Measurements from ENCODE around the gene DLG1.

DLG1 gene

DNA sequence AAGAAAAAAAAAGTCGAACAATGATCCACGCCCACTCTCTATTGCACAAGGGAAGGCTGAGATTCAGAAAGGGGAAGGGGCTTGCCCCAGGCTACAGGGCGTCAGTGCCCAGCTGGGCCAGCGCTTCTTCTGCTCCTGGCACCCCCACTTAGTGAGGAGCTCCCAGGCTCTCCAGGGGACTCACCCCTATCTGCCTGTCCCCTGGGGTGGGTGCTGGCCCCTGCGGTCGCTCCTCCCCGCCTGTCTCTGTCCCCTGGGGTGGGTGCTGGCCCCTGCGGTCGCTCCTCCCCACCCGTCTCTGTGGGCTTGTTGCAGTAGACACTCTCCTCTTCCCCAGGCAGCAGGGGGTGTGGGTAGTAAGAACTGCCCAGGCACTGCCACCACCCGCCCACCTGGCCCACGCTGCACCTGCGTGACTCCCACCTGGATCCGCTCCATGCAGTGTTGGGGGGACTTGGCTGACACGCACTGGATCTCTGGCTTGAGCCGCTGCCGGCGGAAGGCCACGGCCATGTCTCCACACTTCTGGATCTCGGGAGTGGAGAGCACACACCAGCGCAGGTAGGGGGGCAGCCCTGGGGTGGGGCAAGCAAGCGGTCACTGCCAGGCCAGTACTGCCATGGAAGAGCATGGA lies 283.4 kb downstream of the DLG1 start:
- DNase-seq (ENCODE audit: low spot score), result no peak

DNA sequence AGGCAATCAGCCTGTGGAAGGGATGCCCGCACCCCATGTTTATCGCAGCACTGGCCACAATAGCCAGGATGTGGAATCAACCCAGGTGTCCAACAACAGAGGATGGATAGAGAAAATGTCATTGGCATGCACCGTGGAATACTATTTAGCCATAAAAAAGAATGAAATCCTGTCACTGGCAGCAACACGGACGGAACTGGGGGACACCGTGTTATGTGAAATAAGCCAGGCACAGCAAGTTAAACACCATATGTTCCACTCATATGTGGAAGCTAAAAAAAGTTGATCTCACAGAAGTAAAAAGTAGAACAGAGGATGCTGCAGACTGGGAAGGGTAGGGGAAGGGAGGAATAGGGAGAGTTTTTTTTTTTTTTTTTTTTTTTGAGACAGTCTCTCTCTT lies 284.4 kb downstream of the DLG1 start:
- DNase-seq (ENCODE audit: low spot score), result no peak

DNA sequence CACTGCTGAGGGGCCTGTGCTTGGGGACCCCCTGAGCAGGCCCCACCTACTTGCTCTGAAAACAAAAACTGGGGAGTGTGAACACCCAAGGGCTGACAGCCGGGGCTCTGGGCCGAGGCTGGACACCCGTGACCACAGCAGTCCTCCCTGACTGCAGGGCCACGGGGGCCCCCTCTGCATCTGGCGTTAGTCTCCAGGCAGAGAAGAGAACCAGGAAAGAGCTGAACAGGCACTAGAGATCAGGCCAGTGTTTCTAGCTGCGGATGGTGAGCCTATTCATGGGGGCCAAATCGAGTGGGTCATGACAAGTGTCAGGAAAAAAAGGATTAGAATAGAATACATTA lies 285.9 kb downstream of the DLG1 start:
- DNase-seq (ENCODE audit: low spot score), result no peak

DNA sequence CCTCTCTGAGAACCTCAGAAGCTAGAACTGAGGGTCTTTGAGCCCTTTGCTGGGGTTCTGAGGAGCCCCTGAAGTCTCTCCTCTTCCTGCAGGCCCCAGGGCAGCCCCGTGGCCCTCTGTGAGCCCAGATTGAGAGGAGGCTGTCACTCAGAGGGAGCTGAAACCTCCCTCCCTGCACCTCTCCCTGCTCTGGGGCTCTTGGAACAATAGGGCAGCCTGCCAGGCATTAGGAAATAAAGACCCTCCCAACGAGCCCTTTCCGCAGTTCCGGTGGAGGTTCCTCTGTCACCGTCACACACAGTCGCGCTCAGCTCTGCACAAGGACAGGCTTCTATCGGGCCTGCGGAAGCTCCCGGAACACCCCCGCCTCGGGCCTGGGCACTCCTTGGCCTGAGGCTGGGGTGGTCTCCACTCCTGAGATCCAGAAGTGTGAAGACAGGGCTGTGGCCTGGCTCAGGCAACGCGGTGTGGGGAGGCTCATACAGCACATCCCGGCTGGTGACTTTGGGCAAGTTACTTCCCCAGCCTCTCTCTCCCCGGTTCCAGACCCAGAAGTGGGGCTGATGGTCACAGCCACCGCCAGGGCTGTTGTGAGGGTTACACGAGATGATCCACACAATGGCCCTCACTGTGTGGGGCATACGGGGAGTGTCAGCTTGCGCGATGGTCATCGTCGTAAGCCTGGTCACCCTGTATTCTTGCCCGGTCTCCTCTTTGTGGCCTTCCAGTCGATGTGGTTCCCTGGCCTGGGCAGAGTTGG lies 286.5 kb downstream of the DLG1 start:
- no peak for DNase-seq (ENCODE audit: low spot score)

DNA sequence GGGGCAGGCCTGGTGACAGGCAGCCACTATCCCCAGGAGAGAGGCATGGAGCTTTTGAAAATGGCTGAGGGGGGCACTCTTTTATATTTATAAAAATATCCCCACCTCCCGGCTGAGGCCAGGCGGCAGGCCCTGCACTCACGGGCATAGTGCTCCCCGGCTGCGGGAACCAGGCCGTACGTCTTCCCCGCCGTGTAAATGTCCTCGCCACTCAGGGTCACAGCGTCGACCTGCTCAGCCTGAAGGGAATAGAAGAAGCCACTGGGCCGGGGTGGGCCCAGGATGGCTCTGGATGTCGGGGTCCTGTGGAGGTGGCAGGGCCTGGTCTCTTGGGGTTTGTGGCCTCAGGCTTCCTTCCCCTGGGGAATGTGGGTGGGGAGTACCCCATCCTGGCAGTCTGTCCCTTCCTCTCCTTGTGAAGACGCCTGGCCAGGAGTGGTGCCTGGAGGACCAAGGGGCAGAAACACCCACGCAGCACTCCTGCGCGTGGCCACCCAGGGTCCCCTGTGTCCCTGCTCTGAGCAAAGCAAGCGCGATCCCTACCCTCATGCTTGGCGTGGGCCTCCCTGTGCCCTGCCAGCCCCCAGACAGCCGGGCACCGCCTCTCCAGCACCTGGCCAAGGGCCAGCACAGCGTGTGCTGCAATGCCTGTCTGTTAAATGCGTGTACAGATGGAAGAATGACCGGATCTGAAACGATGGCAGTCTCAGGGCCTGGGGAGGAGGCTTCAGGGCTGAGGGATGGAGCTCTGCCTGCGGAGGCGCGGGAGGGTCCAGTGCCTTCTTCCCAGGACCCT lies 287.7 kb downstream of the DLG1 start:
- DNase-seq (ENCODE audit: low spot score), result no peak

DNA sequence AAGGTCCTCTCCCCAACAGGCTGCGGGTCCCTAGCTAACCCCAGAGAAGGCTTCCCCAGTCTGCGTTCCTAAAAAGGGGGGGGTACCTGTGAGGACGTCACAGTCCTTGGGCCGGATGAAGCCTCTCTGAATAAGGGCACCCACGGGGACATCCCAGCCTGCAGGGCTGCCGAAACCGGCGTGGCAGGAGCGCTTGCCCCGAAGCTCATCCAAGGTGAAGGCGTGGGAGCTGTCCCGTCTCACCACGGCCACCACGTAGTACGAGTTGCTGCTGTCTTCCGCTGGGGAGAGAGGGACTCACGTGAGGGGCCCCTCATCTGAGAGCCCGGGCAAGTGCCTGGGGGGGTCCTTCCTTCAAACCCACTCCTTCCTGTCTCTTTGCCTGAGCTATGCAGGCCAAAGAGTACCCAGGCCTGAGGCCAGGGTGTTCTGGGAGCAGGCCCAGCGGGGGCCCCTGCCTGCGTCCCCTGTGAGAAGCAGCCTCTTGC lies 288.8 kb downstream of the DLG1 start:
- no peak for DNase-seq (ENCODE audit: low spot score)

DNA sequence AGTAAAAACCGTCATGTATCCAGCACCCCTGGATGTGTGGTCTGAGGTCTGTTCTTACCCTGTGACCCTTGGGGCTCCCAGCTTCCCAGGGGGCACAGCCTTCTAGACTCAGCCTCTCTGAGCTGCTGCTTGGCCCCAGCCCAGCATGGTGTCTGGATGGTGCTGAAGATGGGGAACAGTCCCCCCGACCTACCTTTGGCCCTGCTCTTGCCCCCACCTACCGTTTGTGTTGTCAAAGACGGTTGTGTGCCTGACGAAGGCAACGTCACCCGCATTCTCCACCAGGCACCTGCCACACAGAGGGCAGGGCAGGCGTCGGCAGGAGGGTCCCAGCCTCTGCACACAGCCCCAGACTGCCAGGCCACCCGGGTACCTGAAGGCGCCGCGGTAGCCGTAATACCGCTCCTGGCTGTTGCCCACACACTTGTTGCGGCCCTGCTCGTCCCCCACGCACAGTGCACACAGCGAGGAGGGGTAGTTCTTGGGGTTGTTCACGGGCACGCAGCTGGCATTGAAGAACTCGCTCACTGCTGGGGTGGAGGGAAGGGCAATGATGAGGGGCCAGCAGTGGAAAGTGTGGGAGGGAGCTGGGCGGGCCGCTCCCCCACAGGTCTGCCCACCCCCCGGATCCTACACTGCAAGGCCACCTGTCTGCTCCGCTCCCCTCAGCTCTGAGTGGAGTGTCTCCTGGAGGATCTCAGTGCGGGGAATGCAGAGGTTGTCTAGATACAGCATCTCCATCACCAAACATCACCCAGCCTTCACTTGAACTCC lies 289.8 kb downstream of the DLG1 start:
- DNase-seq (ENCODE audit: low spot score), result no peak

DNA sequence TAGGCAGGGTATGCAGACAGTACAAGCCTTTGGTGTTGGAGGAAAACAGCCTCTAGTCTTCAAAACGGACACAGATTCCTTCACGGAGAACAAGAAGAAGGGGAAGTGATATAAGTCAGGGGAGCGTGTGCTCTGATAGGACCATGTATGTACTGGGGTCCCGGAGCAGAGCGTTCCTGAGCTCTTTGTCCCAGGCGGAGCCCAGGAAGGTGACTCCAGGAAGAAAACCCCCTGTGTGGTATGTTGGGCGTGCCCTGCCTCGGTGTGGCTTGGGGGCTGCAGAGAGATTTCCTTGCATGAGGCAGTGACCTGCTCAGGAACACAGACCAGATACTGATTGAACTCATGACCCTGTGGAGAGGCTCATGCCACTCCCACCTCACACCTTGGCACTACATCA lies 290.5 kb downstream of the DLG1 start:
- DNase-seq (ENCODE audit: low spot score), result no peak

DNA sequence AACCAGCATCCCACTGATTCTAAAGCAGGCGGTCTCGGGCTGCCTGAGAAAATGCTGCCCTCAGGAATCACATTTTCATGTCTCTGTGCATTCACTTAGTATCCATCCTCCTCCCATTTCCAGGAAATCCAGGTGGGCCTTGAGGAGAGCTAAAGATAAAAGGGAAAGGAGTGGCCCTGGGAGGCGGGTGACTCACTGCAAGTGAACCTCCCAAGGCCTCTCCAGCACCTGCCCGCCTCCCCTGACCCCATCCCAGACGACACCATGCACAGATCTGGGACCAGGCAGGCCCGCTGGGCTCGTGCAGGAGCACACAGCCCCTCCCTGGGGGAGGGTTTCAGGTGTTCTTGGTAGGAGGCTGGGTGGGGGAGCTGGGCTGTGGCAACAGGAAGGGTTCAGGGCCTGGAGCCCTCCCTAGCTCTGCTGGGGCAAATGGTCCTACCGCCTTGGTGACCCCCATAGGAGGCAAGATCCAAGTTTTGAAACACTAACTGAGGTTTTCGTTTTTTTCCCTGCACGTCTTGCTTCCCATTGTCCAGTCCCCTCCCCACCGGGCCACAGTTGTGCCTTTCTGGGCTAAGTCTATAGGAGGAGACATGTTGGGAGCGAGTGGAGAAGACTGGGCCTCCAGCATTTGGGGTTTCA lies 291.0 kb downstream of the DLG1 start:
- DNase-seq (ENCODE audit: low spot score), result no peak

DNA sequence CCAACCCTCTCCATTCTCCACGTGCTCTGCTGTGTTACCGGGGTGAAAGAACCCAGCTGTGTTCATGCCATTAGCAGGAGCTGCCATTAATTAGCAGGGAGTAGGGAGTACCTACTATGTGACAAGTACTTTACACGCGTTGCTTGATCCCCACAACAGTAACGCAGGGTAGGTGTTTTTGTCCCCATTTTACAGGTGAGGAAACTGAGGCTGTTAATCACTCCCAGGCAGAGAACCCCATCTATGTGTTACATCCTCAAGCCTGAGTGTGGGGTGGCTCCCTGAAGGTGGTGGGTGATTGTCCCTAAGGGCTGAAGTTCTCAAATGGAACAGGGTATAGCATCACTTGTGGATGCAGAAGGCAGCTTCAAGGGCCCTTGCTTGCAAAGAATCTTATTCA lies 291.6 kb downstream of the DLG1 start:
- no peak for DNase-seq (ENCODE audit: low spot score)

DNA sequence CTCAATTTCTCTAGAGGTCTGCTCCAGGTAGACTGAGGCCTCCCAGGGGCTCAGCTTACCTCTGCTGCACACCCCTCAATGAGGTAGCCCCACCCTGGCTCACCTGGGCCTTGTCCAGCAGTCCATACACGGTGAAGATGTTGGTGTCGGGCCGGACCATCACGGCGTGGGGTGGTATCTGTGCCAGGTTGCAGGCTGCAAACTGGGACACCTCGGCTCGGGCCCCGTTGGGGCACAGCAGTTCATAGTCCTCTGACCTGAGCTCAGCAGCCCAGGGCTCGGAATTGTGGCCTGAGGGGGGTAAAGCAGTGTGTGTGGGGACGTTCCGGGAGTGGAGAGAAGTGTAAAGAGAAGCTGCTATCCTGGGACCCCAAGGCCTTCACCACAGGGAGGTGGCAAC lies 292.0 kb downstream of the DLG1 start:
- DNase-seq (ENCODE audit: low spot score), result no peak

DNA sequence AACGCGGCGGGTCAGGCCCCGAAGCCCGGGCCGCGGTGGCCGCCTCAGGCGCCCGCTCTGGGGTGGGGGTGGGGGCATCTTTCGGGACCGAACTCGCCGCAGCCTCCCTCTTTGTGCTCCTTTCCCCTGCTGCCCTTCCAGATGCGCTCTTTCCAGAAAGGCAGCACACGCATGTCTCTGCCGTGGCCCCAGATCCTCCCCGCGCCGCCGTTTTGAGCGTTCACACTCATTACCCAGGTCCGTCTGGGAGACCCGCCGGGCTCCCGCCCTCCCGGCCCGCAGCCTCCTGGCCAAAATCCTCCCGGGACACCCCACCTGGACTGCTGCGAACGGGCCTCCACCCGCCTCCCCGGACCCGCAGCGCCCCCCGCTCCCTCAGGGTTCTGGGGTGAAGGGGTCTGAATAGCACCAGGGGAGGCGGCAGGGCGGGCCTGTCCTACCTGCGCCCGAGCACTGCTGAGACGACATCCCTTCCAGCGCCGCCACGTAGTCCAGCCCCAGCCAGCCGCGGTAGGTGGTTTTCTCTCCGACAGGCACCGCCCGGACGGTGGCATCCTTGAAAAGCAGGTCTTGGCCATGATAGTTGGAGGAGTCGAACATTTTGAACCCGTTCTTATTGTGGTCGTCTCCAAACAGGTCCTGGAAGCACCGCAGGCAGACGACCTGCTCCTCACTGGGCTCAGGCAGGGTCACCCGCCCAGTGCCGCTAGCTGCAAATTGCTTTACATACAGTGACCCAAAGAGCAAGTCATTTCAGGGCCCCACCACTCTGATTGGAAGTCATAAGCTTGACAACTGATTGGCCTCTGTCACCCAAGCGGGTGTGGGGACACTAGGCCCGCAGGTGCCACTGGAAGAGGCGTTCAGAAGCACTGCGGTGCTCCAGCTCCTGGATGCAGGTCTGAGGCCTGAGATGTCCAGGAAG lies 294.7 kb downstream of the DLG1 start:
- no peak for DNase-seq (ENCODE audit: low spot score)

DNA sequence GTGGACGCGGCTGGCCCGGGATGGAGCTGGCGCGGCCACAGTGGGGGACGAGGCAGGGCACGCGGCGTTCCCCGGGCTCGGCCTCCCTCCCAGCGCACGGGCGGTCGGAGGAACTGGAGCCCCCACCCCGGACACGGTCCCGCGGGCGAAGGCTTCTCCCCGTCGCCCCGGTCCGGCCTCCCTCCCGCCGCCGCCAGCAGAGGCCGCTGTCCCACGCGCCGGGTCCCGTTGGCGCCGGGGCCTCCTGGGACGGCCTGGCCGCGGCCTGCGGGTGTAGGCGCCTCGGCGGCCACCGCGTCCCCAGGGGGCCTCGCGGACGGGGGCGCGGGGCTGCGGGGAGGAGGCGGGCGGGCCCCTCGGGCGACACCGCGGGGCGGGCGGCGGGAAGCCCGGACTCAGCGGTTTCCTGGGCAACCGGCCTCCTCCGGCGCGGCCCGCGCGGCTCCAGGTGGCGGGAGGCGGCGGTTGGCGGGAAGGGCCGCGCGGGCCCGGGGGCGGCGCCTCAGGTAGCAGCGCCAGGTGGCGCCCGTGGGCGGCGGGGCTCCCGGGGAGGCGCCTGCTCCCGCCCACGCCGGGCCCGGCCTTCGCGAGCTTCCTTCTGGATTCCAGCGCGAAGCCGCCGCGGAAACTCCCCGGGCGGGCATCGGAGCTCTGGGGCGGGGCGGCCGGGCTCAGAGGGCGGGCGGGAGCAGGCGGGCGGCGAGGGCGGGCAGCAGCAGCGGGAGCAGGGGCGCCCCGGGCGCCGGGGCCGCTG lies 295.5 kb downstream of the DLG1 start:
- DNase-seq (ENCODE audit: low spot score), result peak; percentile 63

DNA sequence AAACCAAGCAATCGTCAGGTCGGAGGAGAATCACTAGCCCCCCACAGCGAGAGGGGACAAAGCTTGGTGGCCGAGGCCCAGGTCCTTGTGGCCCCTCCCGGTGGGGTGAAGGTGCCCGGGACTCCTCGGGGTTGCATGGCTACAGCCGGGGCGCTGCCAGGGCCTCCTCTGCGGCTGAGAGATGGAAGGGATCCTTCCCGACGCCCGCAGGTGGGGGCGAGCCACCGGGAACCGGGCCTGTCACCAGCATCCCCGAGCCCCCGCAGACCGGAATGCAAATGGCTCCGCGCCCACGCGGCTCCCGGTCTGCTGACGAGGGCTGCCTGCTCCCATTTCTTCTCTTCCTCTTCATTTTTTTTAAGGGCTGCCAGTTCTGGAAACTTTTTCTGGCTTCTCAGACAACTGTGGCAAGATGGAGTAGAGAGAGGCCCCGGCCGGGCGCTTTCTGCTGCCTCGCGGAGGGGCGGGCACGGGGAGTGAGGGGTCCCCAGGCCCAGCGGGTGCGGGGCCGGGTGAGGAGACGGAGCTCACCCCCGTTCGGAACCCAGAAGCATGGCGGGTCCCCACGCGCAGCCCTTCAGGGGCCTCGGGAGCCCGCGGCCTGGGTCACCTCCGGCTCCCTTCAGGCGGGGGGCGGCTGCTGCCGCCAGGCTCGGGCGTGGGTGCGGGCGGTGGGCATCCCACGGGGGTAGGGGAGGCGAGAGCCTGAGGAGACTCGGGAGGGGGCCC lies 296.3 kb downstream of the DLG1 start:
- peak; percentile 76 for DNase-seq (ENCODE audit: low spot score)

DNA sequence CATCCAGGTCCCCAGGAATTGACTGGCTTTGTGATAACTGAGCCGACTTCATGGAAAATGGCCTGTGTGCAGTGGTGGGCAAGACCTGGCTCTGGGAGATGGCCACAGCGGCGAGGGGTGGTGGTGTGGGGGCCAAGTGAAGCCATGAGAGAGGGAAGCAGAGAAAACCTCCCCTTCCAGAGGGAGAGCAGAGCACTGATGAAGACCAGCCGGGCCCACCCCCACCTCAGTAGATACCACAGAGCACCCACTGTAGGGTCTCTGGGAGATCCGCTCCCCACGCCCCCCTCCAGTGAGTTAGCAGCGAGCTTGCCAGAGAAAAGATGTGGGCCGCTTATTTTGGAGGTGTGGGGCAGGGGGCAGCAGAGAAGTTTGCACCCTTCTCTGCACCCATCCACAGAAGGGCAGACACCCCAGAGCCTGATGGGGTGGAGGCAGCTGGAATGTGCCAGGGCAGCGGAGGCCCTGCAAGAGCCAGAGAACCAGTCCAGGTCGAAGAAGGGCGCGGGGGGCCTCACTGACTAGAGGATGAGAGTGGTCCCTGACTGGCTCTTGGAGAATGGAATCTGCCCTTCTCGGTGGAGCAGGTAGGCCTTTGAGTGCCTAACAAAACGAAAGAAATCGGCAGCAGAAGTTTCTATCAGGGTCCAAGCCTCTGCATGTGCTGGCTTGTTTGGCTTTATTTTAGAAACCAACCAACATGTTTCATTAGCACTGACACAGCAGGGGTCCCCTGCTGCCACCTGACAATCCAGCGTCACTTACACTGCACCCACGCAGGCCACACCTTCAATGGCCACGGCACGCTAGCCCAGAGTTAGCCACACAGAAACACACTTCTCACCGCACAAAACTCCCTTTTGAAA lies 297.1 kb downstream of the DLG1 start:
- no peak for DNase-seq (ENCODE audit: low spot score)

DNA sequence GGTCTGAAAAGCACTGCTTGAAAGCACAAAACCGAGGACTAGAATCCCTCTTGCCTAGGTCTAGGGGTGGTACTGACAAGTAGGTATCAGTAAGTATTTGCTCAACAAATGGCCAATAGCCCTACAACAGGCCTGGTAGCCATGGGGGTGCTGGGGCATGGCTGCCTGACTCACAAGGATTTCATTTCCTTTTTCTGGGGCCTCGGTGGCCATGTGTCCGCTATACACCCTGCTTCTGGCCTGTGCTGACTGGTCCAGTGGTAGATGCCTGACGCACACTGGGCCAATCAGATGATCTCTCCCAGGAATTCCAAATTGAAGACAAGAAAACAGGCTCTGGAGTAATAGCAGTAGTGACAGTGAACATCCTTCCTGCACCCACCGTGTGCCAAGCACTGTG lies 298.2 kb downstream of the DLG1 start:
- DNase-seq (ENCODE audit: low spot score), result no peak

DNA sequence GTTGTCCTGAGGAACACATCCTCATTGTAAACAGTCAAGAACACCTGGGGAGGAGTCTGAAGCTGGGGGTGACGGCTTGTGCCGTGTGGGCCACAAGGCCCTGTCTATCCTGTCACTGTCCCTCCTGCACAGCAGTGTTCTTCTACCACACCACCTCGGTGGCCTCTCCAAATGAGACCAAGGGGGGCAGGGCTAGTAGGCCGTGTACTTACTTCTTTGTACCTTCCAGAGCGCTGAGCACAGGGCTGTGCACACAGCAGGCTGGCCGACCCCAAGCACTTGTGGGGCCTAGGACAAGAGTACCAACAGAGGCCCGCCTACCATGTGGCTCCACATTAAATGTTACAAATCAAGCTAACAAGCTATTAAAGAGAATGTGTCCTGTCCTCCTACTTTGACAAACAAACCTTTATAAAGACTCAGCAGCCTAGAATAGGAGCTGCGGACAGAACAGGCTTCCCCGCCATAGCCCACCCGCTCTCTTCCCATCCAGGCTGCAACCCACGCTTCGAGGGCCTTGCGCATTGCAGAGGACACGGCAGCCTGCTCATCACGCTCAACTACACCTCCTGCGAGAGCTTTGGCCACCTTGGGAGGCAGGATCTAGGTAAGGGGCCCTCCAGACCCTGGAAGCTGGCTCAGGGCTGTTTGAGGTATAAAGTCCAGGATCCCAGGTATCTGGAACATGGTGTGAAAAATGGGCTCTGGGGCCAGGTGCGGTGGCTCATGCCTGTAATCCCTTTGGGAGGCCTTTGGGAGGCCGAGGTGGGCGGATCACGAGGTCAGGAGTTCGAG lies 299.2 kb downstream of the DLG1 start:
- no peak for DNase-seq (ENCODE audit: low spot score)

Data from putamen (tissue), 1 donor.